GM20000 (cell line): ENCODE measurements around the gene GIGYF1.

Source experiments
- DNase-seq: peaks from one replicate; pipeline ENCODE4 v3.0.0; 2012; ENCODE audit warnings: low spot score
- TF ChIP-seq, protein P1 (sequence below): IDR thresholded peaks from 2 replicates; pipeline ENCODE4 v1.5.1; 2012; ENCODE audit warnings: mild to moderate bottlenecking, control low read depth; ENCODE audit errors: extremely low read depth, missing control alignments

The GIGYF1 gene

DNA sequence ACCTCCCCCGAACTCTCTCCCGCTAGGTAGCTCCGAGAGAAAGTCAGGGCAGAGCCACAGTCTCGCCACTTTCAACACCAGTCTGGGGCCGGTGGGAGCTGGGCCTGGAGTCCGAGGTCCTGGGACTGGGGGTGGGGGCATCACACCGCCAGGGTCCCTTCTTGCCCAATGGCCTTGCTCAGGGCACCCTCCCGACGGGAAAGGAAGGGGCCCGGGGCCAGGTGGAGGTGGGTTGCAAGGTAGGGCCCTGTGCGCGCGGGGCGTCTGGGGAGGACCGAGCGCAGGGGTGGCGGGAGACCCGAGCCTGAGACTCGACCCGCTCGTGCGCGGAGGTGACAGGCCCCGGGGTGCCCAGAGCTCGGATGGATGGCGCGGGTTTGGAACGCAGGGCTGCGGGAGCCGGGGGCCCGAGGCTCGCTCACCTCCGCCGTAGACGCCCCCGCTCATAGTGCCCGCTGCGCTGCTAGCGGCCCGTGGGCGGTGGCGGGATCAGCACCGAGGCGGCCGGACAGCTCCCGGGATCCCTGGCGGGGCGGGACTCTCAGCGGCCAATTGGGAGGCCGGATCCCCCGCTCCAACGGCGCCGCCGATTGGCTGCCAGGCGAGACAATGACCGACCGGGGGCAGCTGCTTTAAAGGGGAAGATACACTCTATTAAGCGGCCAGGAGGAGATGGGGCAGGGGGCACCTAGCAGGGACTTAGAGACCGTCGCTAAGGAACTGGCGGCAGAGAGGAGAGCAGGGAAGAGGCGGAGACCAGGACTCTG lies 38.0 kb downstream of the GIGYF1 start, which contains the start of gene ACTL6B:
Gene ACTL6B (minus strand): TSS at position 541 of the 767 bp plus-strand sequence. CDS start 94 bp downstream, at position 447.
- TF ChIP-seq, protein P1, sequence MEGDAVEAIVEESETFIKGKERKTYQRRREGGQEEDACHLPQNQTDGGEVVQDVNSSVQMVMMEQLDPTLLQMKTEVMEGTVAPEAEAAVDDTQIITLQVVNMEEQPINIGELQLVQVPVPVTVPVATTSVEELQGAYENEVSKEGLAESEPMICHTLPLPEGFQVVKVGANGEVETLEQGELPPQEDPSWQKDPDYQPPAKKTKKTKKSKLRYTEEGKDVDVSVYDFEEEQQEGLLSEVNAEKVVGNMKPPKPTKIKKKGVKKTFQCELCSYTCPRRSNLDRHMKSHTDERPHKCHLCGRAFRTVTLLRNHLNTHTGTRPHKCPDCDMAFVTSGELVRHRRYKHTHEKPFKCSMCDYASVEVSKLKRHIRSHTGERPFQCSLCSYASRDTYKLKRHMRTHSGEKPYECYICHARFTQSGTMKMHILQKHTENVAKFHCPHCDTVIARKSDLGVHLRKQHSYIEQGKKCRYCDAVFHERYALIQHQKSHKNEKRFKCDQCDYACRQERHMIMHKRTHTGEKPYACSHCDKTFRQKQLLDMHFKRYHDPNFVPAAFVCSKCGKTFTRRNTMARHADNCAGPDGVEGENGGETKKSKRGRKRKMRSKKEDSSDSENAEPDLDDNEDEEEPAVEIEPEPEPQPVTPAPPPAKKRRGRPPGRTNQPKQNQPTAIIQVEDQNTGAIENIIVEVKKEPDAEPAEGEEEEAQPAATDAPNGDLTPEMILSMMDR = no peak
- DNase-seq = peak; percentile 68

DNA sequence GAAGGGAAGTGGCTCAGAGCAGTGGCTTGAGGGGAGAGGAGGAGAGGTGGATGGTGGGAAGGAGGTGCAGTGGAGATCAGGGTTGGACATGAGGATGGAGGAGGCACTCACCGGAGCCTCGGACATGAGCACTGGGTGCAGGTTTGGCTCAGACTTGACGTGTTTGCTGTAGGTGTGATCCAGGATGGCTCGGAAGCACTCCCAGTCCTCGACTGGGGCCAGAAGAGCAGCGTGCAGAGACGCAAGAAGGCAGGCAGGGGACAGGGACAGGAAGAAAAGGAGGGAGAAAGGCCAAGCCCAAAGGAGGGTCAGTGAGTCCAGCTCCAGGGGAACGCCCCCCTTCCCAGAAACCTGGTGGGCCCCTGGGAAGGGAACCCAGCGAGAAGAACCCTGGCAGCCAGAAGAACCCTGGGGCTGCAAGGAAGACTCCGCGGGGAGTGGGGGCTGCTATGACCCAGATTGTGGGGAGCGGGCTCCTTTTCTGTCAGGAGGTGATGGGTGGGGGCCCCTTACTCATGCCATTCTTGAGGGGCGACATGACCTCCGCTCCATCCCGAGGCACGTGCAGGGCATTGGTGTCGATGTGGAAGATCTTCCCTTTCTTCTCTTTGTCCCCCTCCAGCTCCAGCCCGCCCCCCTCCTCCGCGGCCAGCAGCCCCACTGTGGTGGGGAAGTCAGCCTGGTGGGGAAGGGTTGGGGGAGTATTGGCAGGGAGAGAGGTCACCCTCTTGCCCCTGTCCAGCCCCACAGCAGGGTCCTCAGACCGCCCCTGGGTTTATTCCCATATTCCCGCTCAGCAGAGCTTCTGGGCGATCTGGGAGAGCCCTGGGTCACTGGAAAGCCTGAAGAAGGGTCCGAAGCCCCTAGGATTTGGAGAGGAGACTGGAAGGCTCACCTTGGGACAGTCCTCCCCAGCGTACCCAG lies 38.9 kb downstream of the GIGYF1 start:
- DNase-seq = no peak
- TF ChIP-seq, protein P1 = no peak

DNA sequence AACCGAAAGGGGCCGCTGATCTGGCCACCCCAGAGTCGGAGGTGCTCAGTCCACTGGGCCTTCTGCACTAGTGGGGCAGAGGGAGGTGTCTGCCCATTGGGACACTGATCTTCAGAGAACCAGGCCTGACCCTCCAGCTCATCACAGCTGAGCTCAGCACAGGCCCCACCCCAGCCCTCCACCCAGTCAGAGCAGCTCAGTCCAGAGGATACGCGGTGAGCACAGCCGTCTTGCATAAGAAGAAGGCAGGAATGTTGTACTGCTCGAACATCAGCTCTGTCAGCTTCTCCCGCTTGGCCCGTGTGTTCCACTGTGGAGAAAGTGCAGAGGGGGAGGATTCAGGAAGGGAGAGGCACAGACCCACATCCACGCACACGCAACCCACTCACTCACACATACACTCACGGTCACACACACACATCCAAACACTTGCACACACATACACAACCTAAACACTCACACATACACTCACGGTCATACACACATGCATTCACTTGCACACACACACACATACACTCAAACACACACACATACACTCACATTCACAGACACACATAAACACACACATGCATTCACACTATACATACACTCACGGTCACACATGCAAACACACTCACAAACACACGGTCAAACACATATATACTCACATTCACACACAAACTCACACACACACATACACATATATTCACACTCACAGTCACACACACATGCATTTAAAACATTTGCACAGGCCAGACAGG lies 44.1 kb downstream of the GIGYF1 start:
- TF ChIP-seq, protein P1 = no peak
- DNase-seq = no peak

DNA sequence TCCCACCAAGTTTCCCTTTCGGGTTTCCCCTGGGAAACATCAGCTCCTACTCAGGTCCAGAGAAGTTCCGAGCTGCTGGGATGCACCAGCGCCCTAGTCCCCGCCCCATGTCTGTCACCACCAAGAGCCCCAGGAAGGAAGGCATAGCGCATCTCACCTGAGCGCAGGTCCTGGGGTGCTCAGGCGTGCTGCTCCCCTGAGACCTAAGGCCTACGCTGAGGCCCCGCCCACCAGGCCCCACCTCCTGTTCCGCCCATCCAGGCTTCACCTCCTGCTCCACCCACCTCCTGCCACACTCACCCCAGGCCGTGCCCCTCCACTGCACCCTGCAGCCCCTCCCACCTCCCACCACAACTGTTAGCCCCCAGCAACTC lies 51.5 kb downstream of the GIGYF1 start:
- TF ChIP-seq, protein P1 = no peak
- DNase-seq = peak; percentile 82

DNA sequence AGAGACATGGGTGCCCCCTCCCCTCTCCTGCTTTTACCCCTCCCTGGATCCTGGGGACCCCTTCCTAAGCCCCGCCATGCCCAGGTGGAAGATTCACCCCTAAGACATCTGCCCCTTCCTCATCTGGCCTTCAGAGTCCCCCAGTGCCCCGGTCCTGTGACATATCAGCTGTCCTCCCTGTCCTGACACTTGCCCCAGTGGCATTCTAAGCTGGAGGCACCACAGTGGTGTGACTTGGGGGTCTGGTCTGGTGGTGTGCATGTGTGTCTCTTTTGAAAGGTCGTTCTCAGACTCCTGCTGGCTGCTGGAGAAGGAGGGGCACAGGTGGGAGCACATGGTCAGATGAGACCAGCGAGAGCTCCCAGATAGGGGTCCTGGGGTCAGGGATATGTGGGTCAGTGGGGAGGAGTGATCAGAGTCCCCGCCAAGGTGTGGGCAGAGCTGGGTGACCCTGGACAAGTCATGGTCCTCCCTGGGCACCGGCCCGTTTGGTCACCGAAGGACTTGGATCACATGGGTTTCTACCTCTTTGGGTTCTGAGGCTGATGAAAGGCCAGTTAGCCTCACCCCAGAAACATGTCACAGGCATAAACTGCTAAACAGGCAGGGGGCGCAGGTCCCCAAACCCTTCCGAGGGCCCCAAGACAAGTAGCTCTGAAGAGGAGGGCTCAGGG lies 52.1 kb downstream of the GIGYF1 start:
- TF ChIP-seq, protein P1 = no peak
- no peak for DNase-seq

DNA sequence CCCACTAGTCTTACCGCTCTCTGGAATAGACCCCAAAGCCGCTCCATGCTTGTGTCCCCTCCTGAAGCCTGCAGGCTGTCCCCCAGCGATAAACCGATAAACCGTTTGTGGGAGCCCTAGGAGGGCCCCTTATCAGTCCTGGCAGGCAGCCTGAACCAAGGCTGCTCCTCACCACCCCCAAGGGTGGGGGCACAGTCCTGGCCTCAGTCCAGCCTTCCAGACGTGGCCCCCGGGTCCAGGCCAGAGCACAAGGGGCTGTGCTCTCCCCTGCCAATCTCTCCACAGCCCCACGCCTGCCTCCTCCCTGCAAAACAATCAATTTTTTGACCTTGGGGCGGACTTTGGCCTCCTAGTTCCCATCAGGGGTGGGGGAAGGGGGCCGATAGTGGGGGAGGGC lies 52.6 kb downstream of the GIGYF1 start, which contains the start of gene TFR2:
Gene TFR2 (minus strand): TSS at position 90 of the 397 bp plus-strand sequence. CDS start 43 bp downstream, at position 47.
- TF ChIP-seq, protein P1 = no peak
- no peak for DNase-seq
